Neural crest cell (in vitro differentiated cells): Measurements from ENCODE around the gene CPEB2. TPM values are rescaled to one million over a fixed set of nuclear protein-coding genes. Genes with fewer than 3 reads are reported as not detected.

Experiments
- DNase-seq: peaks from one replicate; pipeline ENCODE4 v3.0.0; 2021; ENCODE audit warnings: low read depth, mixed read lengths, low spot score
- H3K27ac Mint-ChIP-seq: one replicate; pipeline ENCODE4 v1.8.0; 2021; ENCODE audit warnings: mild to moderate bottlenecking, mixed read lengths; ENCODE audit not compliant: unreplicated experiment
- H3K27me3 Mint-ChIP-seq: 2 replicates; pipeline ENCODE4 v1.8.0; 2021; ENCODE audit warnings: low read depth, mild to moderate bottlenecking, mixed read lengths
- H3K36me3 Mint-ChIP-seq: 2 replicates; pipeline ENCODE4 v1.8.0; 2021; ENCODE audit warnings: low read depth, mild to moderate bottlenecking, mixed read lengths
- H3K4me1 Mint-ChIP-seq: 2 replicates; pipeline ENCODE4 v1.8.0; 2021; ENCODE audit warnings: mixed read lengths
- H3K4me3 Mint-ChIP-seq: one replicate; pipeline ENCODE4 v1.8.0; 2021; ENCODE audit warnings: mild to moderate bottlenecking, mixed read lengths
- H3K9me3 Mint-ChIP-seq: 2 replicates; pipeline ENCODE4 v1.8.0; 2021; ENCODE audit warnings: mixed read lengths
- CTCF ChIP-seq: fragments of 200-600 bp; sonication (generic); conservative IDR thresholded peaks from 2 replicates; pipeline ENCODE4 v1.5.0; 2021; ENCODE audit warnings: antibody characterized with exemption, mild to moderate bottlenecking
- total RNA-seq: library from RNA; stranded (reverse); gene quantifications from 2 replicates; pipeline ENCODE4 v1.2.1, GENCODE V29; 2021

CPEB2 gene
- total RNA-seq, 1 donor from 2014 or later = 5.1 TPM

- H3K4me1 Mint-ChIP-seq = no peaks in the 10 kb centered on the region
- no peak for DNase-seq
Observed at GRCh38 chr4:15027921-15028435, 25.7 kb downstream of the CPEB2 start.

GRCh38 chr4:15031197-15031596 lies 28.9 kb downstream of the CPEB2 start:
- no peak for DNase-seq
- H3K4me1 Mint-ChIP-seq = no peaks in the 10 kb centered on the region
- H3K27ac Mint-ChIP-seq = no peak overlapping the region
- no peak for TF ChIP-seq CTCF
- no peak overlapping the region for H3K4me3 Mint-ChIP-seq
- H3K36me3 Mint-ChIP-seq = peaks cover 18% of the 10 kb centered on the region
- peaks cover 3% of the 10 kb centered on the region for H3K9me3 Mint-ChIP-seq
- no peaks in the 10 kb centered on the region for H3K27me3 Mint-ChIP-seq

More at GRCh38 chr4:15027921-15028435, 25.7 kb downstream of the CPEB2 start:
- no peak for TF ChIP-seq CTCF
- Mint-ChIP-seq H3K27me3 (no peaks in the 10 kb centered on the region), H3K4me3 (no peak overlapping the region), H3K27ac (no peak overlapping the region), H3K9me3 (no peaks in the 10 kb centered on the region), H3K36me3 (peaks cover 3% of the 10 kb centered on the region)

DNA sequence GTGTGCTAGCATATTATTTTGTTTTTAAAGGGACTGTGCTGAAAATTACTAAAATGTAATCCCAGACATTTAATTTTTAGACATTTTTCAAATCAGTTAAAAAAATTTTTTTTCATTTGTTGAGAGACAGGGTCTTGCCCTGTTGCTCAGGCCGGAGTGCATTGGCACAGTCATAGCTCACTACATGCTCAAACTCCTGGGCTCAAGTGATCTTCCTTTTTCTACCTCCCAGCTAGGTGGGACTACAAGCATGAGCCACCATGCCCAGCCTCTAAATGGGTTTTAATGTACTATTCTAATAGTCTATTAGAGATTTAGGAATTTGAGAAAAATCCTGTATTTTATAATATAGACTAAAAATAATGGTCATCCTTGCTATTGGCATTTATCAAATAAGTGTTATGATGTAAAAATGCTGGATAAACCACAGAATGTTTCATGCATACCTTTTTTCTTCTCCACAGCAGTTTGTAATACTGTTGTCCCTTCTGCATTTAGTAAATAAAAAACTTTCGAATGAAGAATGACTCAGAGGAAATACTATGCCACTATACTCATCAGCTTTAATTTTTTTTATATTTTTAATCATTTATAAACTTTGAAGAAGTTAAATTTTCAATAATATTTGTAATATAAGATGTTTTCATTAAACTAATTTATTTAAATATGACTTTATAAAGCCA lies 29.9 kb downstream of the CPEB2 start:
- no peaks in the 10 kb centered on the region for H3K27me3 Mint-ChIP-seq
- TF ChIP-seq CTCF = no peak
- H3K27ac Mint-ChIP-seq = no peak overlapping the region
- no peaks in the 10 kb centered on the region for H3K4me1 Mint-ChIP-seq
- H3K4me3 Mint-ChIP-seq = no peak overlapping the region
- H3K36me3 Mint-ChIP-seq = peaks cover 18% of the 10 kb centered on the region
- no peak for DNase-seq
- peaks cover 3% of the 10 kb centered on the region for H3K9me3 Mint-ChIP-seq

DNA sequence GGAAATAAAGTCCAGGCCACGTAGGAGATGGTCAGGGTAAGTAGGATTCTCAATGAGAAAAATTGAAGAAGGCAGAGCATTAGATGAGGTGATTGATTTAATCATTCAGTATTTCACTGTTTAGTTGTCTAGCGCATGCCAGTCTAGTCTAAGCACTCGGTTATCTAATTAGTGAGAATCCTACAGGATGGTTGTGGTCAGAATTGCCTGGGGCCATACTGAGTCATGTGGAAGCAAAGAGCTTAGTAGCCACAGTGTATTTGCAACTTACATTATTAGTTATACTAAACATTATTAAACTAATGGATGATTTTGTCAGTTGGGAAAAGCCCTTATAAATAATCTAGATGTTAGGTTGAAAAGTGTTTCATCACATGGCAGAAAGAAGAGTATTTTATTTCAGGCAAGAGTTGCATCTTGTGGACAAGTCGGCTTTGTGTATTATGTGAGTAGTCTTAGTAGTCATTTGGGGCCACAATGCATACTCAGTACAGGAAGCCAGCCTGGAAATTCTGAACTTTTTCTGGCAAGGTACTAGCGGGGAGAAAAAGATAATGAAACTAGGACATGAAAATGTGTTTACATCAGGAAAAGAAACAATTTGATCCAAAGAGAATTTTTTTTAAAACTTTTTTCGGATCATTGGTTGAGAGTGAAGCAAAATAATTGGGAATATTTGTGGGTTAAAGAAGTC lies 31.9 kb downstream of the CPEB2 start:
- H3K27me3 Mint-ChIP-seq = no peaks in the 10 kb centered on the region
- TF ChIP-seq CTCF = no peak
- no peak for DNase-seq
- no peak overlapping the region for H3K4me3 Mint-ChIP-seq
- H3K4me1 Mint-ChIP-seq = no peaks in the 10 kb centered on the region
- peaks cover 15% of the 10 kb centered on the region for H3K36me3 Mint-ChIP-seq
- peaks cover 3% of the 10 kb centered on the region for H3K9me3 Mint-ChIP-seq
- no peak overlapping the region for H3K27ac Mint-ChIP-seq

DNA sequence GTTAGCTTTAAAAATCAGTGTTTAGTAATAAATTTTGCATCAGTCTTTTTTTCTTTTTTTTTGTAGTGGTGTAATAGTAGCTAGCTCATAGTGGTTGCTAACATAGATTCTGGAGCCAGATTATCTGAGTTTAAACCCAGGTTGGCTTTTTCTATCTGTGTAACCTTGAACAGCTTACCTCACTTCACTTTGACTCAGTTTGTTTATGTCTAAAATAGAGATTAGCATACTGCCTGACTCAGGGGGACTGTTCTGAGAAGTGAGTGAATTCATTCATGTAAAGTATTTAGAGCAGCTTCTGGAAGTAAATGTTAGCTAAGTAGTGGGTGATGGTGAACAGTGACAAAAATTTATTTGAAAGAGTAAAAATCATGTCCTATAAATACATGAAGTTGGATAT lies 32.9 kb downstream of the CPEB2 start:
- H3K27ac Mint-ChIP-seq = no peak overlapping the region
- H3K4me3 Mint-ChIP-seq = no peak overlapping the region

More for the DNA sequence above, 32.9 kb downstream of the CPEB2 start:
- H3K9me3 Mint-ChIP-seq = peaks cover 3% of the 10 kb centered on the region
- H3K4me1 Mint-ChIP-seq = no peaks in the 10 kb centered on the region
- no peak for DNase-seq
- TF ChIP-seq CTCF = no peak
- H3K27me3 Mint-ChIP-seq = no peaks in the 10 kb centered on the region
- peaks cover 15% of the 10 kb centered on the region for H3K36me3 Mint-ChIP-seq
